GM19438 (cell line): Measurements from ENCODE around the gene NODAL.

Experiments
- ATAC-seq: cut with Tn5 transposase; IDR thresholded peaks from one replicate; pipeline ENCODE4 v1.9.1; 2021; ENCODE audit warnings: low read depth; ENCODE audit not compliant: unreplicated experiment

The NODAL gene

GRCh38 chr10:70396140-70396539 is 45.3 kb downstream of the NODAL start:
- no peak for ATAC-seq

- ATAC-seq = no peak
Observed at GRCh38 chr10:70391654-70392053, 49.8 kb downstream of the NODAL start.
